Measurements from ENCODE around the gene DUSP15. TPM values are rescaled to one million over a fixed set of nuclear protein-coding genes. Genes with fewer than 3 reads are reported as not detected.

The DUSP15 gene
- total and polyA plus RNA-seq, 2 of the 8 experiments (the other 6 are each of a cell fraction or from before 2014, with no cell fraction given), result 0.91 to 3.2 TPM

DNA sequence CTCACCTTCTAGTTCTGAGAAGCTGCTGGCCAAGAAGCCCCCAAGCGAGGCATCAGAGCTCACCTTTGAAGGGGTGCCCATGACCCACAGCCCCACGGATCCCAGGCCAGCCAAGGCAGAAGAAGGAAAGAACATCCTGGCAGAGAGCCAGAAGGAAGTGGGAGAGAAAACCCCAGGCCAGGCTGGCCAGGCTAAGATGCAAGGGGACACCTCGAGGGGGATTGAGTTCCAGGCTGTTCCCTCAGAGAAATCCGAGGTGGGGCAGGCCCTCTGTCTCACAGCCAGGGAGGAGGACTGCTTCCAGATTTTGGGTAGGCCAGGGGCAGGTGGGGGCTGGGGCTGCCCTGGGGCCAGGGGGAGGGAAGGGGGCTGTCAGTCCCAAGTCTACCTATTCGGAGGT is 48.9 kb downstream of the DUSP15 start:
- WGBS, 2 experiments (ENCODE audit: extremely low coverage in 1 of 2, insufficient coverage in 1 of 2, insufficient read length in 1 of 2, insufficient replicate concordance in 2 of 2, low coverage in 1 of 2, low lambda C conversion rate in 2 of 2, missing lambda C conversion rate in 1 of 2), result 87% methylated on average over 5 of the region's 5 CpGs; no CpG with 5 or more reads in 1 of the 2 experiments
- H3K4me3 ChIP-seq (ENCODE audit: extremely low read depth in 1 of 4, insufficient read depth in 2 of 4, low read depth in 3 of 4, low read length in 4 of 4), result no peak overlapping the region
- H3K18ac ChIP-seq (ENCODE audit: extremely low read depth, low read length), result no peak overlapping the region
- H3K9me3 ChIP-seq (ENCODE audit: insufficient read depth in 2 of 2, low read depth in 1 of 2, low read length in 1 of 2), result no peaks in the 10 kb centered on the region
- no peaks in the 10 kb centered on the region for H3K27me3 ChIP-seq (replicated peaks in 1 of 4; ENCODE audit: control insufficient read depth in 3 of 4, extremely low read depth in 1 of 4, insufficient read depth in 3 of 4, low read length in 3 of 4)
- no peak overlapping the region for H2BK5ac ChIP-seq (ENCODE audit: low read depth, low read length)
- no peak overlapping the region for H2AFZ ChIP-seq (ENCODE audit: low read length)
- ChIA-PET CTCF (ENCODE audit: partially characterized antibody) (interaction anchor here (1.0 kb wide), 1 partner anchor 275 kb away, joined by 4 read pairs; no protein-coding TSS in a partner anchor), POLR2A (ENCODE audit: partially characterized antibody) (no interaction called here)
- H3K36me3 ChIP-seq (ENCODE audit: control insufficient read depth in 2 of 4, insufficient read depth in 4 of 4, low read length in 3 of 4), result no peaks in the 10 kb centered on the region
- H2AK5ac ChIP-seq (ENCODE audit: low read depth, low read length), result no peak overlapping the region
- no peak overlapping the region for H4K91ac ChIP-seq (replicated peaks; ENCODE audit: insufficient read length, low read length)
- H3K56ac ChIP-seq (replicated peaks; ENCODE audit: insufficient read length, low read depth, low read length), result no peak overlapping the region
- no peak overlapping the region for H2BK15ac ChIP-seq (ENCODE audit: low read length)
- H3K4ac ChIP-seq (replicated peaks; ENCODE audit: insufficient read length, low read depth, low read length), result no peak overlapping the region
- H3K14ac ChIP-seq (ENCODE audit: insufficient read length), result no peak overlapping the region
- no peak for FAIRE-seq
- no peak overlapping the region for H3K9ac ChIP-seq (replicated peaks in 1 of 4; ENCODE audit: extremely low read depth in 1 of 4, low read depth in 3 of 4, low read length in 3 of 4)
- no peak overlapping the region for H2BK20ac ChIP-seq (ENCODE audit: low read length)
- no peak overlapping the region for H2BK120ac ChIP-seq (replicated peaks; ENCODE audit: low read depth, low read length)
- no peak overlapping the region for H4K5ac ChIP-seq (ENCODE audit: insufficient read length, low read depth, low read length)
- no peaks in the 10 kb centered on the region for H4K20me1 ChIP-seq (replicated peaks in 1 of 2; ENCODE audit: control insufficient read depth in 1 of 2, insufficient read depth in 2 of 2, low read length in 2 of 2)
- TF ChIP-seq POU5F1 (IDR thresholded peaks at IDR 0.05; ENCODE audit: low read depth, low read length) (no peak), CHD1 (IDR thresholded peaks at IDR 0.05; ENCODE audit: low read depth, low read length) (no peak), SAP30 (IDR thresholded peaks at IDR 0.05; ENCODE audit: insufficient read depth, insufficient replicate concordance, low read length) (no peak), EZH2 (IDR thresholded peaks at IDR 0.05; ENCODE audit: low read depth, low read length, severe bottlenecking) (no peak), CTCF (IDR thresholded peaks at IDR 0.05; ENCODE audit: control extremely low read depth in 1 of 3, insufficient read depth in 1 of 3, low read depth in 1 of 3, low read length in 3 of 3) (no peak)
- H4K8ac ChIP-seq (ENCODE audit: extremely low read depth, insufficient read depth, low read length), result no peak overlapping the region
- H2BK12ac ChIP-seq (ENCODE audit: low read depth, low read length), result no peak overlapping the region
- no peaks in the 10 kb centered on the region for H3K23me2 ChIP-seq (ENCODE audit: low read depth, low read length)
- H3K4me2 ChIP-seq (ENCODE audit: insufficient read depth in 1 of 2, low read depth in 2 of 2, low read length in 2 of 2), result no peak overlapping the region
- DNase-seq (ENCODE audit: low read depth in 1 of 2, low spot score in 2 of 2), result no peak
- H3K4me1 ChIP-seq (replicated peaks in 1 of 4; ENCODE audit: control insufficient read depth in 3 of 4, insufficient read depth in 4 of 4, low read length in 3 of 4), result peaks cover 0 to 8% (median 2%) of the 10 kb centered on the region in 4 experiments; a peak in 4 of 7 replicates
- H3K79me1 ChIP-seq (ENCODE audit: low read depth, low read length), result no peaks in the 10 kb centered on the region
- H3K27ac ChIP-seq (ENCODE audit: low read depth, low read length), result no peak overlapping the region
- no peak overlapping the region for H3K23ac ChIP-seq (ENCODE audit: insufficient read length)
- H3K79me2 ChIP-seq (ENCODE audit: control insufficient read depth in 1 of 2, insufficient read depth in 2 of 2, low read length in 2 of 2), result no peaks in the 10 kb centered on the region

Data from H1 (cell line).